ENCODE results near the gene MYO1C.

The MYO1C gene

DNA sequence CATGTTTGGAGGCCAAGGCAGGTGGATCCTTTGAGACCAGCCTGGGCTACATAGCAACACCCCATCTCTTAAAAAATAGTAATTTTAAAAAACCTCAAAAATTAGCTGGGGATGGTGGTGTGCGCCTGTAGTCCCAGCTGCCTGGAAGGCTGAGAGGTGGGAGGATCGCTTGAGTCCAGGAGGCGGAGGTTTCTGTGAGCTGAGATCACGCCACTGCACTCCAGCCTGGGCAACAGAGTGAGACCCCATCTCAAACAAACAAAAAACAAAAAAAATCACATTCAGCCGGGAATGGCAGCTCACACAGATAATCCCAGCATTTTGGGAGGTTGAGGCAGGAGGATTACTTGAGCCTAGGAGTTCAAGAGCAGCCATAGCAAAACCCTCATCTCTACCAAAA lies 76.1 kb downstream of the MYO1C start:
- DNase-seq, result no peak

DNA sequence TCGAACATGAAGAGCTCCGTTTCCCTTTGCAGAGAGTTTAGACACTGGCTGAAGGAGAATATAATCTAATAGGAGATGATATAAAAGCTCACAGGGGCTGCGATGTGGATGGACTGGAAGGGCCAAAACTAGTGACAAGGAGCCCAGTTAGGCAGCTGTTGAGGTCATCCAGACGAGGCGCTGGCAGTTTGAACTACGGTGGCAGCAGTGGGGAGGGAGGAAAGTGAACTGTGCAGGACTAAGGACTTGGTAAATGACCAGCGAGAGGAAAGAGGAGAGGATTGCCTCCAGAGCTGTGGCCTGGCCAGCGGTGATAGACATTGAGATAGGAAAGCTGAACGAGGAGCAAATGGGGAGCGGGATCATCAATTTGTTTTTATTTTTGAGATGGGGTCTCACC lies 77.9 kb downstream of the MYO1C start:
- no peak for DNase-seq
